OCI-LY7 (cell line): Measurements from ENCODE around the gene ABCA8. TPM values are rescaled to one million over a fixed set of nuclear protein-coding genes. Genes with fewer than 3 reads are reported as not detected.

Experiments
- BruUV-seq: library from RNA; stranded (reverse); fragments of 400-500 nt; replicated peaks from 2 replicates; lab custom pipeline; 2021; lab: Mats Ljungman, UMichigan
- CTCF ChIA-PET: fragments of 300-600 bp; sonication (Branson Sonifier 250); formaldehyde crosslinking; loops from one replicate; lab custom pipeline; 2022; ENCODE audit warnings: antibody characterized with exemption; ENCODE audit not compliant: unreplicated experiment; lab: Charles Lee
- POLR2A ChIA-PET: fragments of 300-600 bp; sonication (Branson Sonifier 250); formaldehyde crosslinking; loops from one replicate; lab custom pipeline; 2022; ENCODE audit warnings: antibody characterized with exemption; lab: Charles Lee
- DNase-seq: peaks from one replicate; pipeline ENCODE4 v3.0.0-alpha.2; 2015; ENCODE audit warnings: low spot score
- H2AFZ ChIP-seq: fragments of 200-600 bp; sonication (generic), shearing (Covaris generic); 2 replicates; pipeline ENCODE4 v1.6.1; 2014; ENCODE audit warnings: mild to moderate bottlenecking, antibody characterized with exemption, low read length, moderate library complexity
- H3K27ac ChIP-seq: fragments of 200-600 bp; sonication (generic); 2 replicates; pipeline ENCODE4 v1.5.1; 2014; ENCODE audit warnings: mixed run types, low read depth, mild to moderate bottlenecking, moderate library complexity, low read length, inconsistent platforms; ENCODE audit not compliant: poor library complexity, severe bottlenecking
- H3K36me3 ChIP-seq: fragments of 200-600 bp; sonication (generic); 2 replicates; pipeline ENCODE4 v1.6.1; 2014; ENCODE audit warnings: mild to moderate bottlenecking, antibody characterized with exemption, low read length, moderate library complexity, mixed read lengths; ENCODE audit not compliant: insufficient read depth
- H3K4me1 ChIP-seq: fragments of 200-600 bp; sonication (generic); 2 replicates; pipeline ENCODE4 v1.5.1; 2014; ENCODE audit warnings: mild to moderate bottlenecking, low read length; ENCODE audit not compliant: insufficient read depth, poor library complexity, severe bottlenecking
- H3K4me2 ChIP-seq: fragments of 200-600 bp; sonication (generic); 2 replicates; pipeline ENCODE4 v1.6.1; 2014; ENCODE audit warnings: mild to moderate bottlenecking, low read length
- H3K4me3 ChIP-seq: fragments of 200-600 bp; sonication (generic); 2 replicates; pipeline ENCODE4 v1.5.1; 2014; ENCODE audit warnings: mild to moderate bottlenecking, low read depth, low read length; ENCODE audit not compliant: poor library complexity, severe bottlenecking
- H3K79me2 ChIP-seq: fragments of 200-600 bp; sonication (generic); 2 replicates; pipeline ENCODE4 v1.6.1; 2016; ENCODE audit warnings: low read depth, mild to moderate bottlenecking, low read length, moderate library complexity, mixed read lengths; ENCODE audit not compliant: insufficient read depth
- H3K9me2 ChIP-seq: fragments of 200-600 bp; sonication (generic); 2 replicates; pipeline ENCODE4 v1.6.1; 2016; ENCODE audit warnings: mild to moderate bottlenecking, low read length, mixed read lengths; ENCODE audit not compliant: insufficient read depth
- H3K9me3 ChIP-seq: fragments of 200-600 bp; sonication (generic); 2 replicates; pipeline ENCODE4 v1.6.1; 2014; ENCODE audit warnings: mild to moderate bottlenecking, mixed run types, low read length, mixed read lengths
- H4K20me1 ChIP-seq: fragments of 200-600 bp; sonication (generic); 2 replicates; pipeline ENCODE4 v1.6.1; 2014; ENCODE audit warnings: mild to moderate bottlenecking, antibody characterized with exemption, low read length, moderate library complexity, mixed read lengths; ENCODE audit not compliant: insufficient read depth
- EZH2phosphoT487 ChIP-seq: fragments of 200-600 bp; sonication (generic); IDR thresholded peaks from 2 replicates; pipeline ENCODE4 v1.6.1; 2018; ENCODE audit warnings: low read depth, borderline replicate concordance, mild to moderate bottlenecking, mixed run types, antibody characterized with exemption, low read length, moderate library complexity, mixed read lengths
- intact Hi-C: fragments of 100-400 bp; cut with micrococcal nuclease; formaldehyde crosslinking; loops from one replicate; pipeline ENCODE4 v1.10.0; 2022; ENCODE audit not compliant: unreplicated experiment
- total RNA-seq, 2 experiments: library from RNA; depleted of rRNA in 1 of 2; stranded (reverse); fragments of >200 nt in 1 of 2; shearing (Covaris generic) in 1 of 2; gene quantifications; 2 replicates each; pipeline ENCODE4 v1.2.3, GENCODE V29; 2014 to 2022
- TF ChIP-seq, protein P1 (sequence below): fragments of 200-600 bp; sonication (generic); conservative IDR thresholded peaks from 2 replicates; pipeline ENCODE4 v1.5.1; 2014; ENCODE audit warnings: mild to moderate bottlenecking, antibody characterized with exemption, low read length, moderate library complexity, mixed read lengths

ABCA8 gene
- total RNA-seq, 2 experiments from 2014 or later, result not detected

DNA sequence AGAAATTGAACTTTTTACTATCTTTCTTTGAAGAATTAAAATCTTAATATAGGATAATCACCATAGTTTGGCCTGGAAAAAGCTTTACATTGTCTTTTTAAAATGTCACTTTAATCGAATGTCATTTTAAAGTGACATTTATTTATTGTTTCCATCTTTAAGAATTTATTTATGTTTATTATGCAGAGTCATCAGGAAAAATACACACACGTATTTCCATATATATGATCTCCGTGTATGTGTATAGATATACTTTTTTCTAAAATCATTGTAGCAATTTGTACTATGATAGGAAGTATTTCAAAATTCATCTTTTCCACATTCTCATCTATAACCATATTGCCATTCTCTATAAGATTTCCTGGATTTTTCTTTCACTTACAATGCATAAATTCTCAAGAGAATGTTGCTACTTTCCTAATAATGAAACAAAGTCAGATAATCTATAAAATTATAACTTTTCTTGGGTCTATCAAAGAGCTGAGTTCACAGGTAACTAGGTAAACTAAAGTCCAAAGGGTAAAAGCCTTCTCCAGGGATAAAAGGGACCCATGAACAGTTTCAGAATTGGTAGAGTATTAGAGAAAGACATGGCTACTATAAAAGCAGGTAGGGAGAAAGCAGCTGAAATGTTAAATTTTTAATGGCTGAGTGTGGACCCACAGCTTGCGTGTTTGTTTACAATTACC is 11.9 kb downstream of the ABCA8 start:
- ChIA-PET CTCF (no interaction called here), POLR2A (interaction anchor here (0.6 kb wide), 1 partner anchor 9 kb away, joined by 3 read pairs; no protein-coding TSS in a partner anchor)
- no peaks in the 10 kb centered on the region for H3K9me2 ChIP-seq
- no peak overlapping the region for H2AFZ ChIP-seq
- H3K4me3 ChIP-seq, result no peak overlapping the region
- H4K20me1 ChIP-seq, result no peaks in the 10 kb centered on the region
- no TSS peak for BruUV-seq
- H3K36me3 ChIP-seq, result no peaks in the 10 kb centered on the region
- no peak for TF ChIP-seq EZH2phosphoT487
- TF ChIP-seq, protein P1, sequence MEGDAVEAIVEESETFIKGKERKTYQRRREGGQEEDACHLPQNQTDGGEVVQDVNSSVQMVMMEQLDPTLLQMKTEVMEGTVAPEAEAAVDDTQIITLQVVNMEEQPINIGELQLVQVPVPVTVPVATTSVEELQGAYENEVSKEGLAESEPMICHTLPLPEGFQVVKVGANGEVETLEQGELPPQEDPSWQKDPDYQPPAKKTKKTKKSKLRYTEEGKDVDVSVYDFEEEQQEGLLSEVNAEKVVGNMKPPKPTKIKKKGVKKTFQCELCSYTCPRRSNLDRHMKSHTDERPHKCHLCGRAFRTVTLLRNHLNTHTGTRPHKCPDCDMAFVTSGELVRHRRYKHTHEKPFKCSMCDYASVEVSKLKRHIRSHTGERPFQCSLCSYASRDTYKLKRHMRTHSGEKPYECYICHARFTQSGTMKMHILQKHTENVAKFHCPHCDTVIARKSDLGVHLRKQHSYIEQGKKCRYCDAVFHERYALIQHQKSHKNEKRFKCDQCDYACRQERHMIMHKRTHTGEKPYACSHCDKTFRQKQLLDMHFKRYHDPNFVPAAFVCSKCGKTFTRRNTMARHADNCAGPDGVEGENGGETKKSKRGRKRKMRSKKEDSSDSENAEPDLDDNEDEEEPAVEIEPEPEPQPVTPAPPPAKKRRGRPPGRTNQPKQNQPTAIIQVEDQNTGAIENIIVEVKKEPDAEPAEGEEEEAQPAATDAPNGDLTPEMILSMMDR, result no peak
- H3K79me2 ChIP-seq, result no peaks in the 10 kb centered on the region
- H3K9me3 ChIP-seq, result no peaks in the 10 kb centered on the region
- no peak overlapping the region for H3K4me2 ChIP-seq
- H3K4me1 ChIP-seq, result no peaks in the 10 kb centered on the region
- intact Hi-C loops, result no loop called here
- no peak for DNase-seq
- no peak overlapping the region for H3K27ac ChIP-seq

DNA sequence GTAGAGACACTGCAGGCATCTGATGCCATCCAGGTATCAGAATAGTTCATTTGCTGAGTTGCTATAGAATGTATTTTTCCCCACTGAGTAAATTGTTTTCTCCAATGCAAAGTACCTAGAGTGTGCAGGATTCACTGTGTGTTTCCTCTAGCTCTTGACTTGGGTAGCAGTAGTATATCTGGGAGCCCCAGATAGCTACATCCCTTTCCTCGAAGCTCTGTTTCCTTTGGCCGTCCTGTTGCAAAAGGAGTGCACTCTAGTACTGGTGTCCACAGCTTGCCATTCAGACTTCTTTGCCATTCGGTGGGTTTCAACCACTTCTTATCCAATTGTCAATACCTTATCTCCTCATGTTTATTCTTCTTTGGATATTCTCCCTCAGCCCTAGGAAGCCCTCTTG is 12.8 kb downstream of the ABCA8 start:
- H4K20me1 ChIP-seq, result no peaks in the 10 kb centered on the region
- CTCF ChIA-PET, result no interaction called here
- BruUV-seq, result no TSS peak

DNA sequence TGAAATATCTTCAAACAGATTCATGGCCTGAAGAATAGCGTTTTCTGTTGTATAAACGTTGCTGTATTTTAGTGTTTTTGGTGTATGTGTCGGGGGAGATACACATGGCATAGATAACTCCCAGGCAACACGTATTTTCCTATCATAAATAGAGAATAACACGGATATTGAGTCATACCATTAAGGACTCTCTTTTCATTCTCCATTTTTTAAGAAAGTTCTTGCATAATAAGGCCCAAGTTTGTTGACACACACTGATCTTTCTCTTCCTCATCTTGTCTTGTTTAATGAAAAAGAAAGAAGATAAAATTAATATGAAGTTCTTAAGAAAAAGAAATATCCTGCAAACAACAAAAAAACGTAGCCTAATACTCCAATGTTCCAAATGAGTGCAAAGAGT is 13.4 kb downstream of the ABCA8 start:
- no peak overlapping the region for H3K27ac ChIP-seq
- no peak overlapping the region for H3K4me2 ChIP-seq
- ChIA-PET CTCF (no interaction called here), POLR2A (no interaction called here)
- no peaks in the 10 kb centered on the region for H3K9me2 ChIP-seq
- no peak overlapping the region for H3K4me3 ChIP-seq
- H2AFZ ChIP-seq, result no peak overlapping the region
- BruUV-seq, result no TSS peak
- H3K79me2 ChIP-seq, result no peaks in the 10 kb centered on the region
- DNase-seq, result no peak
- H3K4me1 ChIP-seq, result no peaks in the 10 kb centered on the region
- H4K20me1 ChIP-seq, result no peaks in the 10 kb centered on the region
- intact Hi-C loops, result no loop called here
- TF ChIP-seq, protein P1, result no peak
- TF ChIP-seq EZH2phosphoT487, result no peak
- no peaks in the 10 kb centered on the region for H3K9me3 ChIP-seq
- no peaks in the 10 kb centered on the region for H3K36me3 ChIP-seq

More for the DNA sequence above, 12.8 kb downstream of the ABCA8 start:
- Histone ChIP-seq H3K4me2 (no peak overlapping the region), H3K4me3 (no peak overlapping the region), H3K36me3 (no peaks in the 10 kb centered on the region), H3K79me2 (no peaks in the 10 kb centered on the region), H3K9me3 (no peaks in the 10 kb centered on the region), H3K4me1 (no peaks in the 10 kb centered on the region), H2AFZ (no peak overlapping the region), H3K27ac (no peak overlapping the region), H3K9me2 (no peaks in the 10 kb centered on the region)
- POLR2A ChIA-PET, result interaction anchor here (0.7 kb wide), 1 partner anchor 31 kb away, joined by 3 read pairs; no protein-coding TSS in a partner anchor
- TF ChIP-seq, protein P1, result no peak
- TF ChIP-seq EZH2phosphoT487, result no peak
- DNase-seq, result no peak
- intact Hi-C loops, result no loop called here
